BLaER1 (cell line): Measurements from ENCODE around the gene ROR1.

Source experiments
- H3K27ac ChIP-seq: shearing (Covaris generic); formaldehyde crosslinking; 2 replicates; pipeline ENCODE4 v1.8.1; 2022
- H3K27me3 ChIP-seq: shearing (Covaris generic); formaldehyde crosslinking; 2 replicates; pipeline ENCODE4 v1.8.1; 2022
- H3K36me3 ChIP-seq: shearing (Covaris generic); formaldehyde crosslinking; 2 replicates; pipeline ENCODE4 v1.8.1; 2022
- H3K4me1 ChIP-seq: shearing (Covaris generic); formaldehyde crosslinking; 2 replicates; pipeline ENCODE4 v1.8.1; 2022
- H3K4me2 ChIP-seq: shearing (Covaris generic); formaldehyde crosslinking; 2 replicates; pipeline ENCODE4 v1.8.1; 2022
- H3K4me3 ChIP-seq: shearing (Covaris generic); formaldehyde crosslinking; 2 replicates; pipeline ENCODE4 v1.8.1; 2022
- H3K9ac ChIP-seq: shearing (Covaris generic); formaldehyde crosslinking; 2 replicates; pipeline ENCODE4 v1.8.1; 2022
- H3K9me3 ChIP-seq: shearing (Covaris generic); formaldehyde crosslinking; 2 replicates; pipeline ENCODE4 v1.8.1; 2022
- H4K20me1 ChIP-seq: shearing (Covaris generic); formaldehyde crosslinking; 2 replicates; pipeline ENCODE4 v1.8.1; 2022
- Cebpa-rat ChIP-seq: shearing (Covaris generic); IDR thresholded peaks from 2 replicates; pipeline ENCODE4 v1.8.1; 2022

ROR1 gene

DNA sequence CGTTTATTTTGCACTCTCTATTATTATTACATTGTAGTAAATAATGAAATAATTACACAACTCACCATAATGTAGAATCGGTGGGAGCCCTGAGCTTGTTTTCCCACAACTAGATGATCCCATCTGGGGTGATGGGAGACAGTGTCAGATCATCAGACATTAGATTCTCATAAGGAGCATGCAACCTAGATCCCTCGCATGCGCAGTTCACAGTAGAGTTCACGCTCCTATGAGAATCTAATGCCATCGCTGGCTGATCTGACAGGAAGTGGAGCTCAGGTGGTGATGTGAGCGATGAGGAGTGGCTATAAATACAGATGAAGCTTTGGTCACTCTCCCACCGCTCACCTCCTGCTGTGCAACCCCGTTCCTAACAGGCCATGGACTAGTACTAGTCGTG is 112.1 kb downstream of the ROR1 start:
- H3K9me3 ChIP-seq: no peaks in the 10 kb centered on the region
- H3K27ac ChIP-seq: no peak overlapping the region
- H3K27me3 ChIP-seq: no peaks in the 10 kb centered on the region
- no peaks in the 10 kb centered on the region for H4K20me1 ChIP-seq
- H3K4me3 ChIP-seq: no peak overlapping the region
- no peak for TF ChIP-seq Cebpa-rat
- peaks cover 8% of the 10 kb centered on the region for H3K4me1 ChIP-seq
- no peak overlapping the region for H3K9ac ChIP-seq
- no peaks in the 10 kb centered on the region for H3K36me3 ChIP-seq
- H3K4me2 ChIP-seq: no peak overlapping the region

GRCh38 chr1:63886340-63886739 is 112.5 kb downstream of the ROR1 start:
- no peak overlapping the region for H3K27ac ChIP-seq
- H3K4me3 ChIP-seq: no peak overlapping the region
- H3K9me3 ChIP-seq: no peaks in the 10 kb centered on the region
- H3K36me3 ChIP-seq: no peaks in the 10 kb centered on the region
- no peak overlapping the region for H3K9ac ChIP-seq
- no peak for TF ChIP-seq Cebpa-rat
- H4K20me1 ChIP-seq: no peaks in the 10 kb centered on the region
- peaks cover 13% of the 10 kb centered on the region for H3K4me1 ChIP-seq
- no peak overlapping the region for H3K4me2 ChIP-seq
- H3K27me3 ChIP-seq: no peaks in the 10 kb centered on the region

- no peaks in the 10 kb centered on the region for H4K20me1 ChIP-seq
- H3K4me3 ChIP-seq: no peak overlapping the region
- no peaks in the 10 kb centered on the region for H3K27me3 ChIP-seq
- no peak overlapping the region for H3K4me2 ChIP-seq
- peaks cover 27% of the 10 kb centered on the region for H3K4me1 ChIP-seq
- no peaks in the 10 kb centered on the region for H3K9me3 ChIP-seq
- no peaks in the 10 kb centered on the region for H3K36me3 ChIP-seq
- H3K9ac ChIP-seq: no peak overlapping the region
- no peak overlapping the region for H3K27ac ChIP-seq
- TF ChIP-seq Cebpa-rat: no peak
Observed at GRCh38 chr1:63887809-63888208, 114.0 kb downstream of the ROR1 start.

DNA sequence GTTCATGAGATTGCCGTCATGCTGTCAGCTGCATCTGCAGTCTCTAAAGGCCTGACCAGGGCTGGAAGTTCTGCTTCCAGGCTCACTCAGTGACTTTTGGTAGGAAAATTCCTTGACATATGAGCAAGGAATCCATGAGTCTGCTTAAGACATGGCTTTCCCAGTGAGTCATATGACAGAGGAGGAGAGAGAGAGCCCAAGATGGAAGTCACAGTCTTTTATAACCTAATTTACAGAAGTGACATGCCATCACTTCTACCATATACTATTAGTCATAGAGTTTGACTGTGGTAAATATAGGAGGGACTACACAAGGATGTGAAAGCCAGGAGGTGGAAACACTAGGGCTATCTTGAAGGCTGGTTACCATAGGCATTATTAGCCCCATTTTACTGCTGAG is 115.2 kb downstream of the ROR1 start:
- Histone ChIP-seq H3K9me3 (no peaks in the 10 kb centered on the region), H3K9ac (no peak overlapping the region), H3K27me3 (no peaks in the 10 kb centered on the region), H3K36me3 (no peaks in the 10 kb centered on the region), H3K4me2 (no peak overlapping the region), H3K4me1 (peaks cover 38% of the 10 kb centered on the region), H3K4me3 (no peak overlapping the region), H3K27ac (no peak overlapping the region), H4K20me1 (no peaks in the 10 kb centered on the region)
- TF ChIP-seq Cebpa-rat: no peak

DNA sequence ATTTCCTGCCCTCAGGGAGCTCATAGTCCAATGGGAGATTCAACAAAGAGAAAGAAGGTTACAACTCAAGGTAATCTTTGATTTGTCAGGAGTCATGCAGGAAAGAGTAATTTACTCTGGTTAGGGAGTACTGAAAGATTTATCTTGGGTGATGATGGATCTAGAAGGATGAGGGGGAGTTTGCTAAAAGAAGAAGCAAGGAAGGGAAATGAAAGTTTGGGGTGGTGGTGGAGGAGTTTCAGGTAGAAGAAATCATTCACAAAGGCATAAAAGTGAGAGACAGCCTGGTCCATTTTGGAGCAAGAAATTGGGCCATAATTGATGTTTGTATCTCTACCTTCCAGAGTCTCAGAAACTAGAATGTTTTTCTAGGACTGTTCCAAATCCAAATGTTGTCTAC is 116.7 kb downstream of the ROR1 start:
- Histone ChIP-seq H3K36me3 (no peaks in the 10 kb centered on the region), H3K4me3 (no peak overlapping the region), H3K9ac (no peak overlapping the region), H4K20me1 (no peaks in the 10 kb centered on the region), H3K9me3 (no peaks in the 10 kb centered on the region), H3K27me3 (no peaks in the 10 kb centered on the region), H3K27ac (no peak overlapping the region), H3K4me1 (peaks cover 38% of the 10 kb centered on the region), H3K4me2 (peak overlapping the region; percentile 87)
- TF ChIP-seq Cebpa-rat: no peak

DNA sequence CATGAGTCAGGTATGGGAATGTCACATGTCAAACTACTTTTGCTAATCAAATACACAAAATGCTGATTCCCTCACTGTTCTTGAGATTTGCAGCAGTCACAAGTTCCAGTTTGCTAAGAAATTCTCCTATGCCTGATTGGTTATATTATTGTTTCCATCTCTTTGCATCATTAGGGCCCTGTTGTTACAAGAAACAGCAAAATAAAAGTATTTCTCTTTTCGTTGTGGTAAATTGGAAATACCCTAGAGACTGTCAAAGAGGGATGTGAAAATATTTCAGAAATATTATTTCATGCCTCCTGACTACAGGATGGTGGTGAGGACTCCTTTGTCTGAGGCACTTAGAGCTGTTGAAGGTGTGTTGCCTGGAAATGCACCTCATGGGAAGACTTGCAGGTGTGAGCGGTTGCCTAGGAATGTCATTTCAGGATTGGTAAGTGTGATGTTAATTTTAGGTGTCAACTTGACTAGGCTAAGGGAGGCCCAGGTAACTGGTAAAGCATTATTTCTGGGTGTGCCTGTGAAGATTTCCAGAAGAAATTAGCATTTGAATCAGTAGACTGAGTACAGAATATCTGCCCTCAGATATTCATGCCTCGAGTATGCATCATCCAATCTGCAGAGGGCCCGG is 117.4 kb downstream of the ROR1 start:
- Histone ChIP-seq H3K27me3 (no peaks in the 10 kb centered on the region), H3K4me3 (no peak overlapping the region), H4K20me1 (no peaks in the 10 kb centered on the region), H3K9me3 (no peaks in the 10 kb centered on the region), H3K36me3 (no peaks in the 10 kb centered on the region), H3K4me1 (peaks cover 38% of the 10 kb centered on the region), H3K4me2 (peak overlapping the region; percentile 87), H3K9ac (no peak overlapping the region), H3K27ac (no peak overlapping the region)
- TF ChIP-seq Cebpa-rat: no peak

DNA sequence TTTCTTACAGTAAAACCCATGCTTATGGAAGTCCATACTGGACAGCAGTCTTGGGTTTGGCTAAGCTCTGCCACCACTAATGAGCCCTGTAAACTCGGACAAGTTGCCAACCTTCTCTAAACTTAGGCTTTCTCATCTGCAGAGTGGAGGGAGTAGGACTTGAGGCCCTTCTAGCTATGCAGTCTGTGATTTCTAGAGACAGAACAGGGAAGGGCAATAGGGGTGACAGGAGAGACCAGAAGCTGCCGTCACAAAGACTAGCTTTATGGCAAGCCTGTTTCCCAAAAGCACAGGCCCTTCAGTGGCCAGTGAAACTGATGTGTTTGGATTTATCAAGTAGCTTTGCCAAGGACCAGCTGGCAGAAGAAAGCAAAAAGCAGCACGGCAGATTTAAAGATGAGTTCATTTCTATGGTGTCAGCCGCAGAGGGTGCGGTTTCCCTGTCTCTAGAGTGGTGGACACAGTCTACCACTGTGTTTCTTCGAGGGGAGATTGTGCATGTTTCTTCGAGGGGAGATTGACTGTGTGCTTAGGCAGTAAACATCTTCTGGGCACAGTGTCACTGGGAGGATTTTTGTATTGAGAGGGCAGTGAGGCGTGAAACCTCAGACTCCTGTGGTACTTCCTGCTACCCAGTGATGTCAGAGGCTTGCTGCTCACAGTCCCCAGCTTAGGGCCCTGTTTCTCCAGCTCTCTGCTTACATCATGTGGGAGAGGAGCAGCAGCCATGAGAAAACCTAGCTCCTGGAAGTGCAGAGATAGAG is 119.0 kb downstream of the ROR1 start:
- Histone ChIP-seq H3K9me3 (no peaks in the 10 kb centered on the region), H3K36me3 (no peaks in the 10 kb centered on the region), H3K4me3 (peak overlapping the region; percentile 20; the same call in 1 of the 2 replicates), H3K4me2 (peak overlapping the region; percentile 87), H3K9ac (peak overlapping the region; percentile 59; the same call in 1 of the 2 replicates), H3K27me3 (no peaks in the 10 kb centered on the region), H4K20me1 (no peaks in the 10 kb centered on the region), H3K27ac (peak overlapping the region; percentile 71), H3K4me1 (peaks cover 38% of the 10 kb centered on the region)
- TF ChIP-seq Cebpa-rat: no peak

- 0 out of 2 replicates have a peak overlapping the region, but pooled peaks have one; percentile 87 for H3K4me2 ChIP-seq
- no peak overlapping the region for H3K9ac ChIP-seq
- peaks cover 38% of the 10 kb centered on the region for H3K4me1 ChIP-seq
- H3K27ac ChIP-seq: no peak overlapping the region
- H3K27me3 ChIP-seq: no peaks in the 10 kb centered on the region
- TF ChIP-seq Cebpa-rat: no peak
- H4K20me1 ChIP-seq: no peaks in the 10 kb centered on the region
- H3K36me3 ChIP-seq: no peaks in the 10 kb centered on the region
- H3K9me3 ChIP-seq: no peaks in the 10 kb centered on the region
- H3K4me3 ChIP-seq: no peak overlapping the region
Observed at GRCh38 chr1:63893976-63894375, 120.2 kb downstream of the ROR1 start.

- TF ChIP-seq Cebpa-rat: no peak
- H3K9me3 ChIP-seq: no peaks in the 10 kb centered on the region
- H3K36me3 ChIP-seq: no peaks in the 10 kb centered on the region
- H3K4me1 ChIP-seq: peaks cover 38% of the 10 kb centered on the region
- H3K9ac ChIP-seq: no peak overlapping the region
- no peak overlapping the region for H3K27ac ChIP-seq
- H3K4me2 ChIP-seq: no peak overlapping the region
- no peaks in the 10 kb centered on the region for H3K27me3 ChIP-seq
- no peaks in the 10 kb centered on the region for H4K20me1 ChIP-seq
- no peak overlapping the region for H3K4me3 ChIP-seq
Observed at GRCh38 chr1:63894627-63895265, 120.9 kb downstream of the ROR1 start.

- no peak overlapping the region for H3K27ac ChIP-seq
- H3K9ac ChIP-seq: no peak overlapping the region
- TF ChIP-seq Cebpa-rat: no peak
- H3K36me3 ChIP-seq: no peaks in the 10 kb centered on the region
- H4K20me1 ChIP-seq: no peaks in the 10 kb centered on the region
- no peaks in the 10 kb centered on the region for H3K9me3 ChIP-seq
- no peak overlapping the region for H3K4me3 ChIP-seq
- no peaks in the 10 kb centered on the region for H3K27me3 ChIP-seq
- H3K4me2 ChIP-seq: no peak overlapping the region
- H3K4me1 ChIP-seq: peaks cover 22% of the 10 kb centered on the region
Observed at GRCh38 chr1:63896755-63897154, 122.9 kb downstream of the ROR1 start.
